ENCODE results near the gene PIP5KL1. TPM values are rescaled to one million over a fixed set of nuclear protein-coding genes. Genes with fewer than 3 reads are reported as not detected.

The PIP5KL1 gene
- total and polyA plus RNA-seq, 2 of the 4 experiments (the other 2 are of a cell fraction) = 0.36 to 3.6 TPM

- no peak for TF ChIP-seq RAD21 (IDR thresholded peaks at IDR 0.05; ENCODE audit: low read length)
Measured at GRCh38 chr9:127924736-127925444, 5.7 kb downstream of the PIP5KL1 start (continued).

- Histone ChIP-seq H3K4me3 (ENCODE audit: insufficient read depth, low read depth, low read length) (no peak overlapping the region), H3K9ac (ENCODE audit: low read depth, low read length) (no peak overlapping the region), H3K27me3 (ENCODE audit: control insufficient read depth, insufficient read depth, low read length) (no peaks in the 10 kb centered on the region), H2AFZ (replicated peaks; ENCODE audit: low read length, poor library complexity) (peak overlapping the region; percentile 86), H3K14ac (replicated peaks; ENCODE audit: low read depth, low read length) (peak overlapping the region; percentile 80), H3K9me3 (ENCODE audit: control insufficient read depth, insufficient read depth, low read length) (no peaks in the 10 kb centered on the region), H2BK5ac (ENCODE audit: low read depth, low read length, poor library complexity, severe bottlenecking) (peak overlapping the region; percentile 86), H3K23ac (ENCODE audit: low read depth, low read length) (peak overlapping the region; percentile 29; the same call in 1 of the 2 replicates), H2AK9ac (replicated peaks; ENCODE audit: low read depth, low read length, poor library complexity) (peak overlapping the region; percentile 88), H4K5ac (ENCODE audit: low read depth, low read length) (no peak overlapping the region; the same call in 1 of the 2 replicates), H3K18ac (ENCODE audit: low read depth, low read length) (peak overlapping the region; percentile 6; the same call in 1 of the 2 replicates), H4K20me1 (ENCODE audit: insufficient read depth, low read length) (peaks cover 6% of the 10 kb centered on the region), H2BK120ac (ENCODE audit: low read depth, low read length) (peak overlapping the region; percentile 81), H3K36me3 (ENCODE audit: control insufficient read depth, insufficient read depth, low read length) (no peaks in the 10 kb centered on the region), H2AK5ac (ENCODE audit: low read depth, low read length) (peak overlapping the region; percentile 93), H3K27ac (ENCODE audit: insufficient read depth, low read length) (peak overlapping the region; percentile 62), H3K4ac (ENCODE audit: low read depth, low read length) (peak overlapping the region; percentile 88), H3K79me1 (ENCODE audit: low read depth in 1 of 2, low read length in 2 of 2) (no peaks in the 10 kb centered on the region), H2BK20ac (ENCODE audit: low read depth, low read length) (peak overlapping the region; percentile 85), H3K9me1 (ENCODE audit: insufficient read depth, low read length) (peaks cover 11% of the 10 kb centered on the region), H3K4me2 (ENCODE audit: low read depth, low read length) (no peak overlapping the region; the same call in 1 of the 2 replicates), H4K91ac (ENCODE audit: insufficient read depth, low read depth, low read length) (peak overlapping the region; percentile 76), H2BK15ac (ENCODE audit: low read depth, low read length) (peak overlapping the region; percentile 92; the same call in 2 of the 3 replicates), H4K8ac (ENCODE audit: low read depth in 2 of 2, low read length in 2 of 2) (peak overlapping the region; percentile 34 to 79), H3K4me1 (ENCODE audit: control insufficient read depth, insufficient read depth, low read length) (peaks cover 10% of the 10 kb centered on the region), H3K56ac (ENCODE audit: extremely low read depth, insufficient read depth, low read length) (no peak overlapping the region)
- ChIA-PET CTCF (interaction anchor here (0.8 kb wide), 1 partner anchor 189 kb away, joined by 3 read pairs; the partner anchor contains the start of gene TOR2A), POLR2A (ENCODE audit: unreplicated experiment) (no interaction called here)
- 50% methylated on average over 2 of the region's 8 CpGs; no CpG with 5 or more reads in 1 of the 2 experiments for WGBS, 2 experiments (ENCODE audit: extremely low coverage in 2 of 2, insufficient read length in 1 of 2)
- DNase-seq = peak; percentile 99
- dilution Hi-C loops (cut with HindIII; ENCODE audit: low sequenced_read_pairs, unreplicated experiment) (no loop called here), in situ Hi-C loops (cut with MboI; ENCODE audit: low sequenced_read_pairs) (loop anchor here (5.0 kb wide), 1 partner anchor 336 kb away; no protein-coding TSS in a partner anchor), intact Hi-C loops (cut with micrococcal nuclease) (loop anchor here (10.0 kb wide), 2 partner anchors 419 to 719 kb away; no protein-coding TSS in a partner anchor)
- ATAC-seq (ENCODE audit: low read depth) = peak; percentile 56
- BruUV-seq (replicated peaks) = no TSS peak
- peak; percentile 64; the same call in 1 of the 2 replicates for TF ChIP-seq CEBPB (IDR thresholded peaks at IDR 0.05; ENCODE audit: low read depth, low read length)
- 0 out of 2 replicates have a peak, but pooled peaks have one; percentile 38 for TF ChIP-seq MXI1 (IDR thresholded peaks at IDR 0.05; ENCODE audit: borderline replicate concordance, low read depth, low read length)
- TF ChIP-seq RCOR1 (IDR thresholded peaks at IDR 0.05; ENCODE audit: insufficient replicate concordance, low read length) = peak; percentile 65
- TF ChIP-seq RAD21 (IDR thresholded peaks at IDR 0.05; ENCODE audit: low read length) = peak; percentile 13; the same call in 1 of the 2 replicates
- TF ChIP-seq CTCF (conservative IDR thresholded peaks at IDR 0.05; ENCODE audit: low read depth, low read length) = no peak
- peak; percentile 89 for TF ChIP-seq MAFK (IDR thresholded peaks at IDR 0.05; ENCODE audit: low read depth, low read length)
- peak; percentile 81 for TF ChIP-seq FOS (IDR thresholded peaks at IDR 0.05; ENCODE audit: low read depth, low read length)
- peak; percentile 47; the same call in 1 of the 2 replicates for TF ChIP-seq BHLHE40 (IDR thresholded peaks at IDR 0.05; ENCODE audit: low read depth, low read length)
- TF ChIP-seq ELK1 (IDR thresholded peaks at IDR 0.05; ENCODE audit: borderline replicate concordance, low read depth, low read length) = no peak
- TF ChIP-seq CHD1 (IDR thresholded peaks at IDR 0.05; ENCODE audit: low read depth, low read length) = 0 out of 2 replicates have a peak, but pooled peaks have one; percentile 85
- TF ChIP-seq MAZ (IDR thresholded peaks at IDR 0.05; ENCODE audit: borderline replicate concordance, low read depth, low read length) = no peak
- no peak for TF ChIP-seq POLR2A (IDR thresholded peaks at IDR 0.05; ENCODE audit: low read depth, low read length)
- no peak for TF ChIP-seq RFX5 (IDR thresholded peaks at IDR 0.05; ENCODE audit: low read depth, low read length)
Measured at GRCh38 chr9:127923771-127924170, 6.8 kb downstream of the PIP5KL1 start.

All from IMR-90 (cell line).